Measurements from ENCODE around the gene KIAA1191. TPM values are rescaled to one million over a fixed set of nuclear protein-coding genes. Genes with fewer than 3 reads are reported as not detected.

The KIAA1191 gene
- total and polyA plus RNA-seq, 9 of the 15 experiments (the other 6 are each of a cell fraction or from before 2014, with no cell fraction given): 31.0 to 80.2 (median 45.7) TPM

GRCh38 chr5:176359658-176360057 is 1.9 kb downstream of the KIAA1191 start:
- DNase-seq (ENCODE audit: extremely low read depth in 1 of 4, low spot score in 3 of 4) (no peak), FAIRE-seq (no peak), ATAC-seq (no peak)
- no peaks in the 10 kb centered on the region for H3K9me1 ChIP-seq (ENCODE audit: control insufficient read depth, insufficient read depth, low read length)
- H3K4me2 ChIP-seq (ENCODE audit: insufficient read depth, low read length): peak overlapping the region; percentile 6; the same call in 1 of the 2 replicates
- in situ Hi-C loops (cut with MboI) (no loop called here), intact Hi-C loops (cut with micrococcal nuclease) (no loop called here)
- no peak overlapping the region for H3K4me3 ChIP-seq
- BruUV-seq (replicated peaks): TSS peak; percentile 31
- no peak overlapping the region for H3K27ac ChIP-seq (ENCODE audit: extremely low read depth, low read depth, low read length)
- no peaks in the 10 kb centered on the region for H3K9me3 ChIP-seq (replicated peaks; ENCODE audit: control insufficient read depth, insufficient read depth, low read depth, low read length)
- 74% methylated on average over 4 of the region's 4 CpGs for WGBS (ENCODE audit: insufficient coverage, low coverage, missing lambda C conversion rate)
- ChIA-PET POLR2A (interaction anchor here (0.8 to 3.7 kb wide), 5 partner anchors 7 to 88 kb away, joined by 3 to 23 read pairs (median 5); partner anchors contain the start of gene FAF2), CTCF (ENCODE audit: low intra/inter-chr PET ratio) (no interaction called here)
- no peaks in the 10 kb centered on the region for H3K27me3 ChIP-seq (ENCODE audit: control insufficient read depth in 2 of 2, insufficient read depth in 2 of 2, low read length in 2 of 2)
- no peak overlapping the region for H3K9ac ChIP-seq (ENCODE audit: insufficient read depth in 1 of 2, low read depth in 2 of 2, low read length in 2 of 2)
- peaks cover 55% of the 10 kb centered on the region for H3K79me2 ChIP-seq (ENCODE audit: control insufficient read depth, insufficient read depth, low read length)
- H2AFZ ChIP-seq (ENCODE audit: low read depth, low read length): no peak overlapping the region
- H3K36me3 ChIP-seq (ENCODE audit: control insufficient read depth, insufficient read depth, low read length): peaks cover 44% of the 10 kb centered on the region
- TF ChIP-seq MNT (conservative IDR thresholded peaks at IDR 0.05) (0 out of 4 replicates have a peak, but pooled peaks of 1 of the 2 experiments have one; percentile 18), PRDM10 (IDR thresholded peaks at IDR 0.05; ENCODE audit: partially characterized antibody) (peak; percentile 67), PHF8 (IDR thresholded peaks at IDR 0.05; ENCODE audit: borderline replicate concordance, low read length) (no peak), CBFA2T3 (IDR thresholded peaks at IDR 0.05) (peak; percentile 11; the same call in 1 of the 2 replicates), NCOA1 (IDR thresholded peaks at IDR 0.05; ENCODE audit: low read depth) (no peak), NFE2 (IDR thresholded peaks at IDR 0.05; ENCODE audit: low read depth) (0 out of 2 replicates have a peak, but pooled peaks have one; percentile 26)
- no peaks in the 10 kb centered on the region for H4K20me1 ChIP-seq (replicated peaks; ENCODE audit: control insufficient read depth, insufficient read depth, low read length)
- peaks cover 9 to 15% of the 10 kb centered on the region in 2 experiments; a peak in 4 of 5 replicates for H3K4me1 ChIP-seq (replicated peaks in 1 of 2; ENCODE audit: control insufficient read depth in 2 of 2, insufficient read depth in 2 of 2, low read length in 2 of 2)
